Mammary epithelial cell (primary cell): ENCODE data around the gene SOWAHA.

Experiments used
- EZH2 ChIP-seq: IDR thresholded peaks from 2 replicates; pipeline ENCODE4 v1.6.1; 2012; ENCODE audit warnings: low read length, inconsistent platforms, borderline replicate concordance
- TF ChIP-seq, protein P1 (sequence below), 2 donors: IDR thresholded peaks in 1 of 2; conservative IDR thresholded peaks in 1 of 2; 2 replicates each; pipeline ENCODE4 v1.5.1; 2011 to 2012; ENCODE audit warnings: inconsistent platforms in 2 of 2, low read length in 2 of 2, mild to moderate bottlenecking in 2 of 2, control low read depth in 1 of 2, low read depth in 1 of 2; ENCODE audit not compliant: insufficient read depth in 1 of 2; ENCODE audit errors: extremely low read depth in 1 of 2

DNA sequence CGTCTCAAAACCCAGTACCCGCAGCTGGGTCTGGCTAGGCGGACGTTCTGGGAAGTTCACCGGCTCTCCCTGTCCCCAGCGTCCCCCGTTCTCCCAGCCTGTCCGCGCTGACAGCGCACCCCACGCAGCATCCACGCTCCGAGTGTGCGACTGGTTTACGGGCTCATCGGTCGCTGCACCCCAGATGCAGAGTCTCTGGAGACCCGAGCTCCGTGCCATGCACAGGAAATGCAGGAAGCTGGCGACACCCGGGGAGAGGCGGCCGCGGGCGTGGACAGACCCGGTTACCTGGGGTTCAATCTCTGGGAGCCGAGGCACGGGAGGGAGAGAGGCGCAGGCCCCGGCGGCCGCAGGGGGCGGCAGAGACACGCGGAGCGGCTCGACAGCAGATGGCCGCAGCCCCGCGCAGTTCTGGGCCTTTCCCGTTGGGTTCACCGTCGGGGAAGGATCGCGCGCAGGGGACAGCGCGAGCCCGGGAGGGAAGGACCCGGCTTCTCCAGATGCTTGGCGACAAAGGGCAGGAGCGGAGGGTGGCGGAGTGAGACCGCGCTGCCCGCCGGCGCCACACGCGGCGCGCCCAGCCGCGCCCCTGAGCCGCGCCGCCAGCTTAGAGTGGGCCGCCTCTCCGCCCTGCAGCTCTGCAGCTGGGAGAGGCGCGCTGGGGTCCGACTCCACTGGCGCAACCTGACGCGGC lies 16.8 kb downstream of the SOWAHA start:
- TF ChIP-seq, protein P1, sequence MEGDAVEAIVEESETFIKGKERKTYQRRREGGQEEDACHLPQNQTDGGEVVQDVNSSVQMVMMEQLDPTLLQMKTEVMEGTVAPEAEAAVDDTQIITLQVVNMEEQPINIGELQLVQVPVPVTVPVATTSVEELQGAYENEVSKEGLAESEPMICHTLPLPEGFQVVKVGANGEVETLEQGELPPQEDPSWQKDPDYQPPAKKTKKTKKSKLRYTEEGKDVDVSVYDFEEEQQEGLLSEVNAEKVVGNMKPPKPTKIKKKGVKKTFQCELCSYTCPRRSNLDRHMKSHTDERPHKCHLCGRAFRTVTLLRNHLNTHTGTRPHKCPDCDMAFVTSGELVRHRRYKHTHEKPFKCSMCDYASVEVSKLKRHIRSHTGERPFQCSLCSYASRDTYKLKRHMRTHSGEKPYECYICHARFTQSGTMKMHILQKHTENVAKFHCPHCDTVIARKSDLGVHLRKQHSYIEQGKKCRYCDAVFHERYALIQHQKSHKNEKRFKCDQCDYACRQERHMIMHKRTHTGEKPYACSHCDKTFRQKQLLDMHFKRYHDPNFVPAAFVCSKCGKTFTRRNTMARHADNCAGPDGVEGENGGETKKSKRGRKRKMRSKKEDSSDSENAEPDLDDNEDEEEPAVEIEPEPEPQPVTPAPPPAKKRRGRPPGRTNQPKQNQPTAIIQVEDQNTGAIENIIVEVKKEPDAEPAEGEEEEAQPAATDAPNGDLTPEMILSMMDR (conservative IDR thresholded peaks at IDR 0.05 in 1 of 2, IDR thresholded peaks at IDR 0.05 in 1 of 2; ENCODE audit: extremely low read depth in 1 of 2, insufficient read depth in 1 of 2, low read depth in 1 of 2, low read length in 2 of 2) = peak; percentile 77 to 97
- no peak for TF ChIP-seq EZH2
